Measurements from ENCODE around the gene IPP. TPM values are rescaled to one million over a fixed set of nuclear protein-coding genes. Genes with fewer than 3 reads are reported as not detected.
"Not testable (repeated sequence)": the region's sequence is repeated elsewhere in the genome, so short reads cannot be mapped to it uniquely, and the experiment has no call there.

IPP gene
- total RNA-seq, 4 donors from 2014 or later: 5.6 to 11.7 (median 7.1) TPM

DNA sequence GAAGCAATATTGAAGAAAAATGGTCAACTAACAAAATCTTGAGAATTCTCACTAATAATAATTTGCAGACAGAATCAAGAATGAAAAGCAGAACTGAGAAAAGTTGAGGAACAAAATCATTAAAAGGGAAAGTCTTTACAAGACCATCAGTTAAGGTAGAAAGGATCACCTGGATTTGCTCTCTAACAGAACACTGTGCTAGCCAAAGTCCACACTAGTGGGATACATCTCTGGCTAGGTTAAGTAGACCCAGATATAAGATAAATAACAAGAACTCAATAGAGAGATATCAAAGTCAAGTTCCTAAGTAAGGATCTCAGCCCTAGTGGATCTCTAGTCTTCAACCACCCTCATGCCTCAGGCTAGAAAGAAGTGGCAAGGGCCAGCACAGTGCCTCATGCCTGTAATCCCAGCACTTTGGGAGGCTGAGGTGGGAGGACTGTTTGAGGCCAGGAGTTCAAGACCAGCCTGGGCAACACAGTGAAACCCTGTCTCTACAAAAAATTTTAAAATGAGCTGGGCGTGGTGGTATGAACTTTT is 19.6 kb downstream of the IPP start:
- DNase-seq (no peak), ATAC-seq (no peak)
- TF ChIP-seq, protein P1, sequence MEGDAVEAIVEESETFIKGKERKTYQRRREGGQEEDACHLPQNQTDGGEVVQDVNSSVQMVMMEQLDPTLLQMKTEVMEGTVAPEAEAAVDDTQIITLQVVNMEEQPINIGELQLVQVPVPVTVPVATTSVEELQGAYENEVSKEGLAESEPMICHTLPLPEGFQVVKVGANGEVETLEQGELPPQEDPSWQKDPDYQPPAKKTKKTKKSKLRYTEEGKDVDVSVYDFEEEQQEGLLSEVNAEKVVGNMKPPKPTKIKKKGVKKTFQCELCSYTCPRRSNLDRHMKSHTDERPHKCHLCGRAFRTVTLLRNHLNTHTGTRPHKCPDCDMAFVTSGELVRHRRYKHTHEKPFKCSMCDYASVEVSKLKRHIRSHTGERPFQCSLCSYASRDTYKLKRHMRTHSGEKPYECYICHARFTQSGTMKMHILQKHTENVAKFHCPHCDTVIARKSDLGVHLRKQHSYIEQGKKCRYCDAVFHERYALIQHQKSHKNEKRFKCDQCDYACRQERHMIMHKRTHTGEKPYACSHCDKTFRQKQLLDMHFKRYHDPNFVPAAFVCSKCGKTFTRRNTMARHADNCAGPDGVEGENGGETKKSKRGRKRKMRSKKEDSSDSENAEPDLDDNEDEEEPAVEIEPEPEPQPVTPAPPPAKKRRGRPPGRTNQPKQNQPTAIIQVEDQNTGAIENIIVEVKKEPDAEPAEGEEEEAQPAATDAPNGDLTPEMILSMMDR (IDR thresholded peaks at IDR 0.05 in 4 of 5, conservative IDR thresholded peaks at IDR 0.05 in 1 of 5): no peak
- TF ChIP-seq POLR2A (IDR thresholded peaks at IDR 0.05): no peak
- no peaks in the 10 kb centered on the region for H3K27me3 ChIP-seq
- H3K4me1 ChIP-seq: peaks cover 6 to 13% of the 10 kb centered on the region in 2 donors
- in situ Hi-C loops (cut with MboI; ENCODE audit: low sequenced_read_pairs in 4 of 4) (no loop called here), intact Hi-C loops (cut with DNase I; ENCODE audit: low total_unique reads) (no loop called here)
- H3K27ac ChIP-seq: no peak overlapping the region
- no peak overlapping the region for H3K4me3 ChIP-seq
- H3K36me3 ChIP-seq: peaks cover 0 to 10% of the 10 kb centered on the region in 2 donors
- no peaks in the 10 kb centered on the region for H3K9me3 ChIP-seq

DNA sequence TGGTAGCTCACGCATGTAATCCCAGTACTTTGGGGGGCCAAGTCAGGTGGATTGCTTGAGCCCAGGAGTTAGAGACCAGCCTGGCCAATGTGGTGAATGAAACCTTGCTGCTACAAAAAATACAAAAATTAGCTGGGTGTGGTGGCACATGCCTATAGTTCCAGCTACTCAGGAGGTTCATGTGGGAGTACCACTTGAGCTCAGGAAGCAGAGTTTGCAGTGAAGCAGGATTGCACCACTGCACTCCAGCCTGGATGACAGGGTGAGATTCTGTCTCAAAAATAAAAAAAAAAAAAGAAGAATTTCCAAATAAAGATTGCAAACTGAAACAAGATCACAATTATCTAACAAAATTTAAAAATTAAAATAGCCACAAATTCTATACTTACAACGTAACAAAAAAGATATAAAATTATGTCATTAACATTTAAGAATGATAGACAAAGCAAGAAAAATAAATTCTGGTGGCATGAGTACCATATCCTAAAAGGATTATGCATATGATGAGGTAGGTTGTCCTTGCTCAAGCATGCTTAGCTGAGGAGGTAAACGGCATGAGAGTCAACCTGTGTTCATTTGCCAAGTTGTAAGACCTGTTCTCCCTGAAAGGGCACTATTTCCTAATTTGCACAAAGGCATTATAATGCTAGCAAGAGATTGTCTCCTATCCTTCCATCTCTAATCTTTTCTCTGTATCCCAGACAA is 20.2 kb downstream of the IPP start:
- ATAC-seq: no peak
- Histone ChIP-seq H3K4me3 (no peak overlapping the region), H3K27me3 (no peaks in the 10 kb centered on the region), H3K4me1 (peaks cover 6 to 13% of the 10 kb centered on the region in 2 donors), H3K27ac (no peak overlapping the region), H3K36me3 (peaks cover 0 to 10% of the 10 kb centered on the region in 2 donors), H3K9me3 (no peaks in the 10 kb centered on the region)
- no peak for DNase-seq
- intact Hi-C loops (cut with DNase I; ENCODE audit: low total_unique reads): no loop called here
- TF ChIP-seq POLR2A (IDR thresholded peaks at IDR 0.05): no peak
- TF ChIP-seq, protein P1 (IDR thresholded peaks at IDR 0.05 in 4 of 5, conservative IDR thresholded peaks at IDR 0.05 in 1 of 5): no peak
- in situ Hi-C loops (cut with MboI; ENCODE audit: low sequenced_read_pairs in 4 of 4): no loop called here

DNA sequence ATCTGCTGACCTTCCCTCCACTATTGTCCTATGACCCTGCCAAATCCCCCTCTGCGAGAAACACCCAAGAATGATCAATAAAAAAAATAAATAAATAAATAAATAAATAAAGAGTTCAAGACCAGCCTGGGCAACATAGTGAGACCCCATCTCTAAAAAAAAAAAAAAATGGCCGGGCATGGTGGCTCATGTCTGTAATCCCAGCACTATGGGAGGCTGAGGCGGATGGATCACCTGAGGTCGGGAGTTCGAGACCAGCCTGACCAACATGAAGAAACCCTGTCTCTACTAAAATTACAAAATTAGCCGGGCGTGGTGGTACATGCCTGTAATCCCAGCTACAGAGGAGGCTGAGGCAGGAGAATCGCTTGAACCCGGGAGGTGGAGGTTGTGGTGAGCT is 24.4 kb downstream of the IPP start:
- in situ Hi-C loops (cut with MboI; ENCODE audit: low sequenced_read_pairs in 4 of 4); ATAC-seq; H3K9me3 ChIP-seq; H3K4me3 ChIP-seq; H3K27ac ChIP-seq; H3K4me1 ChIP-seq; H3K27me3 ChIP-seq; intact Hi-C loops (cut with DNase I; ENCODE audit: low total_unique reads); DNase-seq: not testable (repeated sequence)
- H3K36me3 ChIP-seq: peaks cover 0 to 10% of the 10 kb centered on the region in 2 donors

DNA sequence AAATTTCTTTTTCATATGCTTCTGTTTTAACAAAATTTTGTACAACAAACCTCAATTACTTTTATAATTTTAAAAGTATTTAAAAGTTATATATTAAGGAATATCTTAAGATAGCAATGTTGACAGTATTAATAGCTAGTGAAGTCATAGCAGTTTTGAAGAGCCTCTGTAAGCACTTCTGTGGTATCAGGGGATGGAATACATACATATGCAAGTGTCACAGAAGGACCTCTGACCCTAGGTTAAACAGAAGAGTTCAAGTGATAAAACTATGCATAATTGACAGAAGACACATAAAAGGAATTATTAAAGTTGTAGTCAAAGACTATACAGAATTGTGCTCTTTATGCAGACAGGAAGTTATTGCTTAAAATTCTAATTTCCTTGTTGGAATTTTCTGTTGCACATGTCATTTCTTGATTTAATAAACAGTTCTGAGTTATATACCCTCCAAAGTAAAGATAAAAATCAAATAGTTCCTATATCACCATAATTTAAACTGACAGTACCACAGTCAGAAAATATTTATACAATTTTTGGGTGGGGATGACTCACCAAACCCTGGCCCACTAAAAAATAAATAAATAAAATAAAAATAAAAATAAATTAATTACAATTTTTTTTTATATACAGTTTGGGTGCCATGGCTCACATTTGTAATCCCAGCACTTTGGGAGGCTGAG is 27.1 kb downstream of the IPP start:
- no peak for DNase-seq
- H3K4me1 ChIP-seq: no peaks in the 10 kb centered on the region
- no peak overlapping the region for H3K4me3 ChIP-seq
- in situ Hi-C loops (cut with MboI; ENCODE audit: low sequenced_read_pairs in 4 of 4) (no loop called here), intact Hi-C loops (cut with DNase I; ENCODE audit: low total_unique reads) (no loop called here)
- no peak overlapping the region for H3K27ac ChIP-seq
- peak in 1 of 2 donors; percentile 46 for ATAC-seq
- TF ChIP-seq POLR2A (IDR thresholded peaks at IDR 0.05): no peak
- TF ChIP-seq, protein P1 (IDR thresholded peaks at IDR 0.05 in 4 of 5, conservative IDR thresholded peaks at IDR 0.05 in 1 of 5): no peak
- H3K9me3 ChIP-seq: no peaks in the 10 kb centered on the region
- no peaks in the 10 kb centered on the region for H3K27me3 ChIP-seq
- H3K36me3 ChIP-seq: peaks cover 0 to 10% of the 10 kb centered on the region in 2 donors

DNA sequence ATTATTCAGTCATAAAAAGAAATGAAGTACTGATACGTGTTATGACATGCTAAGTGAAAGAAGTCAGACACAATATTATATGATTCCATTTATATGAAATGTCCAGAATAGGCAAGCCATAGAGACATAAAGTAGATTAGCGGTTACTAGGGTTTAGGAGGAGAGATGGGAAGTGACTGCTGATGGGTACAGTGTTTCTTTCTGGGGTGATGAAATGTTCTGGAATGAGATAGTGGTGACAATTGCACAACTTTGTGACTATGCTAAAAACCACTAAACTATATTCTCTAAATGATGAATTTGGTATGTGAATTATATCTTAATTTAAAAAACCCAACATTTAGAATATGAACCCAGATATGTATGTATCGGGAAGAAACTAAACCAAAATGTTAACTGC is 27.6 kb downstream of the IPP start:
- H3K27ac ChIP-seq: no peak overlapping the region
- in situ Hi-C loops (cut with MboI; ENCODE audit: low sequenced_read_pairs in 4 of 4) (no loop called here), intact Hi-C loops (cut with DNase I; ENCODE audit: low total_unique reads) (no loop called here)
- DNase-seq: no peak
- H3K4me3 ChIP-seq: no peak overlapping the region
- peak; percentile 80 to 89 for ATAC-seq
- H3K36me3 ChIP-seq: peaks cover 0 to 7% of the 10 kb centered on the region in 2 donors
- no peaks in the 10 kb centered on the region for H3K9me3 ChIP-seq
- H3K4me1 ChIP-seq: no peaks in the 10 kb centered on the region
- TF ChIP-seq POLR2A (IDR thresholded peaks at IDR 0.05): no peak
- TF ChIP-seq, protein P1 (IDR thresholded peaks at IDR 0.05 in 4 of 5, conservative IDR thresholded peaks at IDR 0.05 in 1 of 5): no peak
- H3K27me3 ChIP-seq: no peaks in the 10 kb centered on the region

Measured in gastrocnemius medialis (tissue), 4 donors.